Astrocyte of the cerebellum (primary cell): ENCODE data around the gene SMOC2.

Source experiments
- DNase-seq: peaks from one replicate; pipeline ENCODE4 v3.0.0-alpha.2; 2011; ENCODE audit warnings: low read depth
- H3K4me3 ChIP-seq: 2 replicates; pipeline ENCODE4 v1.5.1; 2011; ENCODE audit warnings: mild to moderate bottlenecking, low read depth, low read length, moderate library complexity
- CTCF ChIP-seq: IDR thresholded peaks from 2 replicates; pipeline ENCODE4 v1.5.1; 2012; ENCODE audit warnings: low read length, low read depth, moderate library complexity, mild to moderate bottlenecking; ENCODE audit errors: missing control alignments
- in situ Hi-C: cut with HindIII; loops from 2 replicates; pipeline ENCODE4 v1.10.0; 2017; ENCODE audit warnings: low sequenced_read_pairs

The SMOC2 gene

GRCh38 chr6:168514216-168514615, 73.2 kb downstream of the SMOC2 start:
- DNase-seq, result no peak
- TF ChIP-seq CTCF, result no peak
- in situ Hi-C loops, result loop anchor here (5.0 kb wide), 1 partner anchor 63 kb away; no protein-coding TSS in a partner anchor
- H3K4me3 ChIP-seq, result no peak overlapping the region

- no peak for TF ChIP-seq CTCF
- DNase-seq, result no peak
- no peak overlapping the region for H3K4me3 ChIP-seq
- in situ Hi-C loops, result no loop called here
These were observed 74.4 kb downstream of the SMOC2 start for GRCh38 chr6:168515376-168515775.

GRCh38 chr6:168516944-168517741, 76.2 kb downstream of the SMOC2 start:
- DNase-seq, result no peak
- in situ Hi-C loops, result no loop called here
- TF ChIP-seq CTCF, result no peak

GRCh38 chr6:168517742-168518347, 76.9 kb downstream of the SMOC2 start:
- TF ChIP-seq CTCF, result no peak
- DNase-seq, result no peak
- in situ Hi-C loops, result no loop called here
- H3K4me3 ChIP-seq, result no peak overlapping the region

More at GRCh38 chr6:168516944-168517741, 76.2 kb downstream of the SMOC2 start:
- no peak overlapping the region for H3K4me3 ChIP-seq

- no peak overlapping the region for H3K4me3 ChIP-seq
- in situ Hi-C loops, result no loop called here
- no peak for DNase-seq
- no peak for TF ChIP-seq CTCF
These were observed 77.4 kb downstream of the SMOC2 start for GRCh38 chr6:168518348-168518745.

GRCh38 chr6:168518867-168519266, 77.9 kb downstream of the SMOC2 start:
- H3K4me3 ChIP-seq, result no peak overlapping the region
- in situ Hi-C loops, result no loop called here
- no peak for DNase-seq

More at GRCh38 chr6:168518867-168519266, 77.9 kb downstream of the SMOC2 start:
- no peak for TF ChIP-seq CTCF
